ENCODE results near the gene SFXN1.

Gene SFXN1

GRCh38 chr5:175560011-175560410 is 81.7 kb downstream of the SFXN1 start:
- DNase-seq (ENCODE audit: low read depth, low spot score): no peak
- no peak overlapping the region for H3K4me3 ChIP-seq (ENCODE audit: low read depth, low read length)
- in situ Hi-C loops (cut with HindIII; ENCODE audit: low sequenced_read_pairs): no loop called here
- no peak for TF ChIP-seq CTCF (IDR thresholded peaks at IDR 0.05; ENCODE audit: low read depth, low read length)

GRCh38 chr5:175561085-175561484 is 82.7 kb downstream of the SFXN1 start:
- DNase-seq (ENCODE audit: low read depth, low spot score): no peak
- no peak for TF ChIP-seq CTCF (IDR thresholded peaks at IDR 0.05; ENCODE audit: low read depth, low read length)
- no peak overlapping the region for H3K4me3 ChIP-seq (ENCODE audit: low read depth, low read length)
- in situ Hi-C loops (cut with HindIII; ENCODE audit: low sequenced_read_pairs): no loop called here

- no peak for TF ChIP-seq CTCF (IDR thresholded peaks at IDR 0.05; ENCODE audit: low read depth, low read length)
- no peak for DNase-seq (ENCODE audit: low read depth, low spot score)
- in situ Hi-C loops (cut with HindIII; ENCODE audit: low sequenced_read_pairs): no loop called here
Observed at GRCh38 chr5:175564716-175565115, 86.4 kb downstream of the SFXN1 start.

GRCh38 chr5:175566697-175567096 is 88.3 kb downstream of the SFXN1 start:
- no peak for DNase-seq (ENCODE audit: low read depth, low spot score)
- no peak for TF ChIP-seq CTCF (IDR thresholded peaks at IDR 0.05; ENCODE audit: low read depth, low read length)
- no peak overlapping the region for H3K4me3 ChIP-seq (ENCODE audit: low read depth, low read length)
- in situ Hi-C loops (cut with HindIII; ENCODE audit: low sequenced_read_pairs): no loop called here

More at GRCh38 chr5:175564716-175565115, 86.4 kb downstream of the SFXN1 start:
- H3K4me3 ChIP-seq (ENCODE audit: low read depth, low read length): no peak overlapping the region

GRCh38 chr5:175567954-175568353 is 89.6 kb downstream of the SFXN1 start:
- DNase-seq (ENCODE audit: low read depth, low spot score): no peak
- in situ Hi-C loops (cut with HindIII; ENCODE audit: low sequenced_read_pairs): no loop called here
- H3K4me3 ChIP-seq (ENCODE audit: low read depth, low read length): no peak overlapping the region
- TF ChIP-seq CTCF (IDR thresholded peaks at IDR 0.05; ENCODE audit: low read depth, low read length): no peak

- no peak for TF ChIP-seq CTCF (IDR thresholded peaks at IDR 0.05; ENCODE audit: low read depth, low read length)
- H3K4me3 ChIP-seq (ENCODE audit: low read depth, low read length): no peak overlapping the region
- in situ Hi-C loops (cut with HindIII; ENCODE audit: low sequenced_read_pairs): no loop called here
- no peak for DNase-seq (ENCODE audit: low read depth, low spot score)
Observed at GRCh38 chr5:175569701-175570100, 91.3 kb downstream of the SFXN1 start.

- no peak for TF ChIP-seq CTCF (IDR thresholded peaks at IDR 0.05; ENCODE audit: low read depth, low read length)
- in situ Hi-C loops (cut with HindIII; ENCODE audit: low sequenced_read_pairs): no loop called here
- peak; percentile 45 for DNase-seq (ENCODE audit: low read depth, low spot score)
- no peak overlapping the region for H3K4me3 ChIP-seq (ENCODE audit: low read depth, low read length)
Observed at GRCh38 chr5:175572886-175573285, 94.5 kb downstream of the SFXN1 start.
